PC-9 (cell line): ENCODE measurements around the gene CXXC5. TPM values are rescaled to one million over a fixed set of nuclear protein-coding genes. Genes with fewer than 3 reads are reported as not detected.

ENCODE experiments used
- BruUV-seq: library from RNA; stranded (reverse); fragments of 400-500 nt; replicated peaks from 2 replicates; lab custom pipeline; 2021; lab: Mats Ljungman, UMichigan
- CTCF ChIA-PET: fragments of 300-600 bp; sonication (Branson Sonifier 250); formaldehyde crosslinking; loops from one replicate; lab custom pipeline; 2022; ENCODE audit warnings: antibody characterized with exemption; lab: Charles Lee
- POLR2A ChIA-PET: fragments of 300-600 bp; sonication (Branson Sonifier 250); formaldehyde crosslinking; loops from one replicate; lab custom pipeline; 2022; ENCODE audit warnings: antibody characterized with exemption; ENCODE audit not compliant: unreplicated experiment; lab: Charles Lee
- DNase-seq, 2 experiments: peaks; one replicate each; pipeline versions ENCODE4 v3.0.0 to v3.0.0-alpha.2; 2015 to 2022; ENCODE audit warnings: mixed read lengths in 1 of 2
- H2AFZ ChIP-seq: fragments of 200-600 bp; sonication (generic); 2 replicates; pipeline ENCODE4 v1.8.1; 2017; ENCODE audit warnings: antibody characterized with exemption
- H3F3A ChIP-seq: fragments of 200-600 bp; sonication (generic); 2 replicates; pipeline ENCODE4 v1.8.1; 2017; ENCODE audit warnings: antibody characterized with exemption, mild to moderate bottlenecking, low read depth; ENCODE audit not compliant: insufficient read depth
- H3K27ac ChIP-seq: fragments of 200-600 bp; sonication (generic); 2 replicates; pipeline ENCODE4 v1.6.1; 2016; ENCODE audit warnings: mixed run types
- H3K27me3 ChIP-seq: fragments of 200-600 bp; sonication (generic); 2 replicates; pipeline ENCODE4 v1.6.1; 2016; ENCODE audit warnings: low read depth, mixed run types; ENCODE audit not compliant: insufficient read depth
- H3K36me3 ChIP-seq: fragments of 200-600 bp; sonication (generic); 2 replicates; pipeline ENCODE4 v1.6.1; 2016; ENCODE audit warnings: low read depth, mixed run types
- H3K4me1 ChIP-seq: fragments of 200-600 bp; sonication (generic); replicated peaks from 2 replicates; pipeline ENCODE4 v1.6.1; 2016; ENCODE audit warnings: mixed run types; ENCODE audit not compliant: insufficient read depth
- H3K4me2 ChIP-seq: fragments of 200-600 bp; sonication (generic); 2 replicates; pipeline ENCODE4 v1.6.1; 2017; ENCODE audit warnings: mixed run types
- H3K4me3 ChIP-seq: fragments of 200-600 bp; sonication (generic); 2 replicates; pipeline ENCODE4 v1.6.1; 2016; ENCODE audit warnings: mixed run types
- H3K79me2 ChIP-seq: fragments of 200-600 bp; sonication (generic); 2 replicates; pipeline ENCODE4 v1.6.1; 2017; ENCODE audit warnings: low read depth, mixed run types
- H3K9me2 ChIP-seq: fragments of 200-600 bp; sonication (generic); 2 replicates; pipeline ENCODE4 v1.8.1; 2017; ENCODE audit warnings: mild to moderate bottlenecking; ENCODE audit not compliant: insufficient read depth
- H3K9me3 ChIP-seq: fragments of 200-600 bp; sonication (generic); 2 replicates; pipeline ENCODE4 v1.8.1; 2016; ENCODE audit warnings: low read depth; ENCODE audit not compliant: insufficient read depth
- H4K20me1 ChIP-seq: fragments of 200-600 bp; sonication (generic); 2 replicates; pipeline ENCODE4 v1.8.1; 2017; ENCODE audit not compliant: insufficient read depth
- EZH2 ChIP-seq: fragments of 200-600 bp; sonication (generic); IDR thresholded peaks from 2 replicates; pipeline ENCODE4 v1.8.0; 2017; ENCODE audit warnings: antibody characterized with exemption, low read depth
- intact Hi-C: fragments of 100-400 bp; cut with micrococcal nuclease; formaldehyde crosslinking; loops from one replicate; pipeline ENCODE4 v1.10.0; 2022; ENCODE audit not compliant: unreplicated experiment
- total RNA-seq: library from RNA; stranded (reverse); gene quantifications from 2 replicates; pipeline ENCODE4 v1.2.3, GENCODE V29; 2021
- TF ChIP-seq, protein P1 (sequence below): fragments of 200-600 bp; sonication (generic); conservative IDR thresholded peaks from 2 replicates; pipeline ENCODE4 v1.6.1; 2017; ENCODE audit warnings: mixed run types, antibody characterized with exemption, mild to moderate bottlenecking, moderate library complexity

CXXC5 gene
- total RNA-seq, 1 experiment from 2014 or later, result 59.9 TPM

DNA sequence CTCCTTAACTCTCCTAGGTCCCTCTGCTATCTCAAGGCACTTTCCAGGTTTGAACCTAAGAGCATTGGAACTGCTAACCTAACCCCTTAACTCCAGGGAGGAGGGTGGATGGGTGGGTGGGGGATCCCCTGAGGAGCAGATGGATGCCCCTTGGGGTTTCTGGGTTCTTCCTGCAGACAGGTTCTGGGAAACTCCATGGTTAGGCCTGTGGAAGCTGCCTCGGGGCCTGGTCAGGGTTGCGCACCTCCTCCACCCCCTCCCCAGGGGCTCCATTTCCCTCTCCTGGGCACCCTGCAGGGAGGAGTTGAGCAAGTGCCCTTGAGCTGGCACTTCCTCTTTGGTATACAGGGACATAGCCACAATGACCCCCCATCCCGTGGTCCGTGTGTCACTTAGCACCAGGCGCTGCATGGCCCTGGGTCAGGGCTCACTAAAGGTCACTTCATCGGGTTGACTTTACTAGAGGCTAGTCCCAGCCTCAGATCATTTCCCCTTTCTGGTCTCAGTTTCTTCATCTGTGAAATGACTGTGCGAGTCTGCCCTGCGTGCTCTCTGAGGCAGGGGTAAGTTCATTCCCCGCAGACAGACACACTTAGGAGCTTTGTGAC, 16.0 kb downstream of the CXXC5 start:
- Histone ChIP-seq H3K4me1 (peaks cover 53% of the 10 kb centered on the region), H3F3A (peaks cover 25% of the 10 kb centered on the region; the same call in 1 of the 2 replicates), H3K27ac (no peak overlapping the region), H3K4me2 (peak overlapping the region; percentile 8), H3K4me3 (no peak overlapping the region), H4K20me1 (peaks cover 34% of the 10 kb centered on the region), H3K79me2 (peaks cover 84% of the 10 kb centered on the region), H2AFZ (no peak overlapping the region), H3K9me2 (no peaks in the 10 kb centered on the region), H3K36me3 (no peaks in the 10 kb centered on the region), H3K9me3 (no peaks in the 10 kb centered on the region), H3K27me3 (no peaks in the 10 kb centered on the region)
- intact Hi-C loops, result no loop called here
- TF ChIP-seq EZH2, result no peak
- TF ChIP-seq, protein P1, sequence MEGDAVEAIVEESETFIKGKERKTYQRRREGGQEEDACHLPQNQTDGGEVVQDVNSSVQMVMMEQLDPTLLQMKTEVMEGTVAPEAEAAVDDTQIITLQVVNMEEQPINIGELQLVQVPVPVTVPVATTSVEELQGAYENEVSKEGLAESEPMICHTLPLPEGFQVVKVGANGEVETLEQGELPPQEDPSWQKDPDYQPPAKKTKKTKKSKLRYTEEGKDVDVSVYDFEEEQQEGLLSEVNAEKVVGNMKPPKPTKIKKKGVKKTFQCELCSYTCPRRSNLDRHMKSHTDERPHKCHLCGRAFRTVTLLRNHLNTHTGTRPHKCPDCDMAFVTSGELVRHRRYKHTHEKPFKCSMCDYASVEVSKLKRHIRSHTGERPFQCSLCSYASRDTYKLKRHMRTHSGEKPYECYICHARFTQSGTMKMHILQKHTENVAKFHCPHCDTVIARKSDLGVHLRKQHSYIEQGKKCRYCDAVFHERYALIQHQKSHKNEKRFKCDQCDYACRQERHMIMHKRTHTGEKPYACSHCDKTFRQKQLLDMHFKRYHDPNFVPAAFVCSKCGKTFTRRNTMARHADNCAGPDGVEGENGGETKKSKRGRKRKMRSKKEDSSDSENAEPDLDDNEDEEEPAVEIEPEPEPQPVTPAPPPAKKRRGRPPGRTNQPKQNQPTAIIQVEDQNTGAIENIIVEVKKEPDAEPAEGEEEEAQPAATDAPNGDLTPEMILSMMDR, result no peak
- CTCF ChIA-PET, result interaction anchor here (0.9 kb wide), 1 partner anchor 12 kb away, joined by 4 read pairs; no protein-coding TSS in a partner anchor
- no peak for DNase-seq
- BruUV-seq, result no TSS peak
- POLR2A ChIA-PET, result interaction anchor here (0.7 kb wide), 1 partner anchor 25 kb away, joined by 3 read pairs; no protein-coding TSS in a partner anchor

GRCh38 chr5:139664727-139665351, 16.7 kb downstream of the CXXC5 start:
- peaks cover 47% of the 10 kb centered on the region for H3K4me1 ChIP-seq
- no peaks in the 10 kb centered on the region for H3K9me3 ChIP-seq

DNA sequence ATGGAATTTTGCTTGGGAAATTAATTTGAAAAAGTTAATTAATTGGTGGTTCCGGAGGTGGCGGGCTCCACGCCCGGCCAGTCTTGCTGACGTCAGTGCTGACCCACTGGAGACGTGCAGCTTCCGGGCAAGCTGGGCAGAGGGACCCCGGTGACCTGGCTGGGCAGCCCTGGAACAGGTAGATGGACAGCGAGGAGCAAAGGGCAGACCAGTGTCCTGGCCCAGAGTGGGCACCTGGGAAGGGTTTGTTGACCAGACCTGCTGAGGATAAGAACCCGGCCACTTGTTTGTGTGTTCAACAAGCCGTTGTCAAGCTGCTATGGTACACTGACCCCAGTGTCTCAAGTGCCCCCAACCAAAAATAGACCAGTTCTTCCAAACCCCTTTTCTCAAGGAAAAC, 17.5 kb downstream of the CXXC5 start:
- H3K4me2 ChIP-seq, result no peak overlapping the region
- H4K20me1 ChIP-seq, result peaks cover 34% of the 10 kb centered on the region
- H3K27me3 ChIP-seq, result no peaks in the 10 kb centered on the region
- TF ChIP-seq, protein P1, result no peak
- TF ChIP-seq EZH2, result no peak
- no TSS peak for BruUV-seq
- H3K4me3 ChIP-seq, result no peak overlapping the region
- no peak overlapping the region for H3K27ac ChIP-seq
- H3K9me3 ChIP-seq, result no peaks in the 10 kb centered on the region
- no peaks in the 10 kb centered on the region for H3K9me2 ChIP-seq
- ChIA-PET CTCF (no interaction called here), POLR2A (no interaction called here)
- H3K36me3 ChIP-seq, result no peaks in the 10 kb centered on the region
- no peak for DNase-seq
- H3K79me2 ChIP-seq, result peaks cover 90% of the 10 kb centered on the region
- H3K4me1 ChIP-seq, result peaks cover 39% of the 10 kb centered on the region
- peaks cover 15% of the 10 kb centered on the region; the same call in 1 of the 2 replicates for H3F3A ChIP-seq
- no peak overlapping the region for H2AFZ ChIP-seq
- intact Hi-C loops, result no loop called here

More at GRCh38 chr5:139664727-139665351, 16.7 kb downstream of the CXXC5 start:
- Histone ChIP-seq H3K27ac (no peak overlapping the region), H3K9me2 (no peaks in the 10 kb centered on the region), H3K4me2 (no peak overlapping the region), H3F3A (peaks cover 22% of the 10 kb centered on the region; the same call in 1 of the 2 replicates), H3K36me3 (no peaks in the 10 kb centered on the region), H2AFZ (no peak overlapping the region), H3K79me2 (peaks cover 84% of the 10 kb centered on the region), H4K20me1 (peaks cover 34% of the 10 kb centered on the region), H3K4me3 (no peak overlapping the region), H3K27me3 (no peaks in the 10 kb centered on the region)
- CTCF ChIA-PET, result interaction anchor here (0.9 kb wide), 1 partner anchor 13 kb away, joined by 4 read pairs; no protein-coding TSS in a partner anchor
- no peak for DNase-seq
- intact Hi-C loops, result no loop called here
- POLR2A ChIA-PET, result interaction anchor here (0.7 kb wide), 1 partner anchor 25 kb away, joined by 3 read pairs; no protein-coding TSS in a partner anchor
- TF ChIP-seq, protein P1, result no peak
- TF ChIP-seq EZH2, result no peak
- BruUV-seq, result no TSS peak
